OCI-LY1 (cell line): ENCODE measurements around the gene PIGV.

Experiments
- H2AFZ ChIP-seq: fragments of 200-600 bp; sonication (generic), shearing (Covaris generic); 2 replicates; pipeline ENCODE4 v1.6.0; 2014; ENCODE audit warnings: antibody characterized with exemption, mild to moderate bottlenecking, low read length
- H3F3A ChIP-seq: fragments of 200-600 bp; sonication (generic), shearing (Covaris generic); 2 replicates; pipeline ENCODE4 v1.6.0; 2014; ENCODE audit warnings: mild to moderate bottlenecking, antibody characterized with exemption, low read length, moderate library complexity; ENCODE audit not compliant: insufficient read depth
- H3K27ac ChIP-seq: fragments of 200-600 bp; sonication (generic); 2 replicates; pipeline ENCODE4 v1.5.1; 2014; ENCODE audit warnings: low read length, mixed run types, mild to moderate bottlenecking, low read depth; ENCODE audit not compliant: poor library complexity, severe bottlenecking
- H3K27me3 ChIP-seq: fragments of 200-600 bp; sonication (generic); 2 replicates; pipeline ENCODE4 v1.6.0; 2014; ENCODE audit warnings: antibody characterized with exemption, mild to moderate bottlenecking, low read length, moderate library complexity; ENCODE audit not compliant: insufficient read depth
- H3K36me3 ChIP-seq: fragments of 200-600 bp; sonication (generic); 2 replicates; pipeline ENCODE4 v1.6.1; 2014; ENCODE audit warnings: mild to moderate bottlenecking, antibody characterized with exemption, low read length, moderate library complexity, mixed read lengths; ENCODE audit not compliant: insufficient read depth
- H3K4me1 ChIP-seq: fragments of 200-600 bp; sonication (generic); 2 replicates; pipeline ENCODE4 v1.5.1; 2014; ENCODE audit warnings: mild to moderate bottlenecking, low read length, moderate library complexity; ENCODE audit not compliant: insufficient read depth, severe bottlenecking
- H3K4me2 ChIP-seq: fragments of 200-600 bp; sonication (generic), shearing (Covaris generic); 2 replicates; pipeline ENCODE4 v1.6.1; 2014; ENCODE audit warnings: low read length
- H3K4me3 ChIP-seq: fragments of 200-600 bp; sonication (generic); 2 replicates; pipeline ENCODE4 v1.5.1; 2014; ENCODE audit warnings: low read length, low read depth, mild to moderate bottlenecking, mixed read lengths; ENCODE audit not compliant: poor library complexity, severe bottlenecking
- H3K79me2 ChIP-seq: fragments of 200-600 bp; shearing (Covaris generic); 2 replicates; pipeline ENCODE4 v1.6.1; 2016; ENCODE audit warnings: mixed run types, low read length, mixed read lengths; ENCODE audit not compliant: insufficient read depth
- H3K9ac ChIP-seq: fragments of 200-600 bp; sonication (generic), shearing (Covaris generic); 2 replicates; pipeline ENCODE4 v1.6.1; 2014; ENCODE audit warnings: mild to moderate bottlenecking, low read length, mixed read lengths
- H3K9me2 ChIP-seq: fragments of 200-600 bp; sonication (generic), shearing (Covaris generic); 2 replicates; pipeline ENCODE4 v1.6.1; 2014; ENCODE audit warnings: low read depth, mild to moderate bottlenecking, low read length, mixed read lengths
- H3K9me3 ChIP-seq: fragments of 200-600 bp; shearing (Covaris generic); 2 replicates; pipeline ENCODE4 v1.6.1; 2014; ENCODE audit warnings: low read length, mixed read lengths
- H4K20me1 ChIP-seq: fragments of 200-600 bp; sonication (generic), shearing (Covaris generic); 2 replicates; pipeline ENCODE4 v1.6.0; 2016; ENCODE audit warnings: mild to moderate bottlenecking, low read length; ENCODE audit not compliant: insufficient read depth
- EZH2 ChIP-seq: fragments of 200-600 bp; sonication (generic), shearing (Covaris generic); IDR thresholded peaks from 2 replicates; pipeline ENCODE4 v1.8.0; 2017; ENCODE audit warnings: borderline replicate concordance, mixed run types, mild to moderate bottlenecking, antibody characterized with exemption, low read length, moderate library complexity, mixed read lengths
- TF ChIP-seq, protein P1 (sequence below): fragments of 200-600 bp; sonication (generic), shearing (Covaris generic); IDR thresholded peaks from 2 replicates; pipeline ENCODE4 v1.5.1; 2017; ENCODE audit warnings: mild to moderate bottlenecking, antibody characterized with exemption, low read length, moderate library complexity, mixed read lengths

The PIGV gene

DNA sequence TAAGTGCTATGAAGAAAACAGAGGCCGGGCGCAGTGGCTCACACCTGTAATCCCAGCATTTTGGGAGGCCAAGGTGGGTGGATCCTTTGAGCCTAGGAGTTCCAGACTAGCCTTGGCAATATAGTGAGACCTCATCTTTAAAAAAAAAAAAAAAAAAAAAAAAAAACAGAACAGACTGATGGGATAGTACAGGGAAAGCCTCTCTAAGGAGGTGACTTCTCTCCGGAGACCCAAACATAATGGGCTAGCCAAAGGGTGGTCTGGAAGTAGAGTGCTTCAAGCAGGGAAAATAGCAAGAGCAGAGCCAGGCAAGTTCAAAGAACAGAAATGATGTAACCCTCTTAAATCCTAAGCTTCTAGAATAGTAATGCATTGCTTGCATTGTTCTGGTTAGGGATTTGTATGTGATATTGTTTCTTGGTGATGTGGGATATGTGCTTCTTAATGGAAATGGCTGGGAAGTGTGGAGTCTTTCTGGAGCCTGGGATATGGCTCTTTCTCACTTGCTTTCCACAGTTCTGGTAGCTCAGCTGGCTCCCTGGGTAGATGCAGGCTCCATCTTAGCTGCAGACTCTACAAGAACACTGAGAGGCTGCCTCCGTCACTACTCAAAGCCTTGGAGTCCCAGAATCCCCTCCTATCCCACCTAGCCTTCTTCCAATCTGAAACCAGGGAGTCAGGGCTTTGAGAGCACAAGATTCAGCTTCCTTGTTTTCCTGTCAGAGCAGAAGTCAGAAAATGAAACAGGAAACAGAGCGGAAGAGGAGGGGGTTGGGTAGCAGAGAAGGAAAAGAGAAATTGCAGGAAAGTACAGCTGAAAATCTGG lies 1.9 kb upstream of the PIGV start:
- H3K27ac ChIP-seq = peak overlapping the region; percentile 96
- peaks cover 57% of the 10 kb centered on the region for H3K4me1 ChIP-seq
- peak overlapping the region; percentile 97 for H3K9ac ChIP-seq
- H3K9me2 ChIP-seq = no peaks in the 10 kb centered on the region
- no peaks in the 10 kb centered on the region for H3K79me2 ChIP-seq
- H3F3A ChIP-seq = peaks cover 12% of the 10 kb centered on the region
- H3K36me3 ChIP-seq = peaks cover 30% of the 10 kb centered on the region
- no peak overlapping the region for H2AFZ ChIP-seq
- H3K4me2 ChIP-seq = peak overlapping the region; percentile 82
- no peak for TF ChIP-seq EZH2
- TF ChIP-seq, protein P1, sequence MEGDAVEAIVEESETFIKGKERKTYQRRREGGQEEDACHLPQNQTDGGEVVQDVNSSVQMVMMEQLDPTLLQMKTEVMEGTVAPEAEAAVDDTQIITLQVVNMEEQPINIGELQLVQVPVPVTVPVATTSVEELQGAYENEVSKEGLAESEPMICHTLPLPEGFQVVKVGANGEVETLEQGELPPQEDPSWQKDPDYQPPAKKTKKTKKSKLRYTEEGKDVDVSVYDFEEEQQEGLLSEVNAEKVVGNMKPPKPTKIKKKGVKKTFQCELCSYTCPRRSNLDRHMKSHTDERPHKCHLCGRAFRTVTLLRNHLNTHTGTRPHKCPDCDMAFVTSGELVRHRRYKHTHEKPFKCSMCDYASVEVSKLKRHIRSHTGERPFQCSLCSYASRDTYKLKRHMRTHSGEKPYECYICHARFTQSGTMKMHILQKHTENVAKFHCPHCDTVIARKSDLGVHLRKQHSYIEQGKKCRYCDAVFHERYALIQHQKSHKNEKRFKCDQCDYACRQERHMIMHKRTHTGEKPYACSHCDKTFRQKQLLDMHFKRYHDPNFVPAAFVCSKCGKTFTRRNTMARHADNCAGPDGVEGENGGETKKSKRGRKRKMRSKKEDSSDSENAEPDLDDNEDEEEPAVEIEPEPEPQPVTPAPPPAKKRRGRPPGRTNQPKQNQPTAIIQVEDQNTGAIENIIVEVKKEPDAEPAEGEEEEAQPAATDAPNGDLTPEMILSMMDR = no peak
- H3K9me3 ChIP-seq = no peaks in the 10 kb centered on the region
- no peaks in the 10 kb centered on the region for H3K27me3 ChIP-seq
- peak overlapping the region; percentile 79 for H3K4me3 ChIP-seq
- no peaks in the 10 kb centered on the region for H4K20me1 ChIP-seq

DNA sequence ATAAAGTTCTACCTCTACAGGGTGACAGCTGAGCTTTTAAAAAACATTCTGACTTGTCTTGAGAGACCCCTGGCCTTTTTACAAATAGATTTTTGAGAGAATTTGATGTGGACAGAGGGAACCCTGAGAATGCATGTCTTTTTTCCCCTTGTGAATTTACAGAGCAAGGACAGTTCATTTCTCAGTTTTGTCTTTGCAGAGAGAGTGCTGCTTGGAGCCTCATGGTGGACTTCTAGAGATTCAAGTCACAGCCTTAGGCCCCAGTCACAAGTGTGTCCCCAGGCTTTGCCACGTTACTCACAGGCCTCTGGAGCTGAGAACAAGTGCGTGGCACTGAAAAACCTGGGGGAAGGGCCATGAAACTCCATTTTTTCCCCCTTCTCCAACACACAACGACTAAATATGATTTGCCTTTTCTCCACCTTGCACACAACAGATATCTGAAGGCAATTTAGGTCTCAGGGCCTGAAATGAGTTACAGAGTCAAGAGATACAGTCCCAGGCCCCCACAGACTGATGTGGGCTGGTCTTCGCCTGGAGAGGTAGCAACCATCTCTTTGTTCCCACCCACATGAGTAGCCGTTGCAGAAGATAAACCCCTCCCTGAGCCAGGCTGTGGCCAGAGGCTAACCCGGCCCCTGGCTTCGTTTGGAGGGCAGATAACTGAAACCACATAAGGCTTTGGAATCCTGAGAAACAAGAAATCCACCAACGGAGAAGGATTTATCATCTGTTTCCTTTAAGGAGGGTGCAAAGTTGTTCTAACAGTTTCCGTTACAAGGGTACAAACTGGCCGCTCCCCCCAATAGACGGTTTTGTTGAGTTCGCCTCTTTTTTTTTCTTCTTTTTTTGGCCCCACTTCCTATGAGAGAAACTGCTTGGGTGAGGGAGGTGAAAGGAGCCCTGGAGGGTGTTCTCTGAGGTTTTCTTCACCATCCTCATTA lies 1.0 kb upstream of the PIGV start:
- TF ChIP-seq, protein P1 = no peak
- no peak for TF ChIP-seq EZH2
- Histone ChIP-seq H4K20me1 (no peaks in the 10 kb centered on the region), H3K36me3 (peaks cover 21% of the 10 kb centered on the region)

DNA sequence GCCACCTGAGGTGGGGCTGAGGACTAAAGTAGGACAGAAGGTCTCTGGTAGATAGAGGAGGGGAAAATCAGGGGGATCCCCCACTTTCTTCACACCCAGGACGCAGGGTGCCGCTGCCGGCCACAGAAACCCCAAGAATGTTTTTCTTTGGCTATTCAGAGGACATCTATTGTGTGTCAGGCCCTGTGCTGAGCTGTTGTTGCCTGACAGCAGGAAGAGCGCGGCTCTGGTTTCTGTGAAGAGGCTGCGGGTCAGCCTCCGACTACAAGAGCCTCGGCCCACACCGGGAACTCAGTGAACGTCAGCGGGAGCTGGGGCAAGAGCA lies 407 bp upstream of the PIGV start:
- no peaks in the 10 kb centered on the region for H3K79me2 ChIP-seq
- peak overlapping the region; percentile 79 for H3K4me3 ChIP-seq
- peak overlapping the region; percentile 97 for H3K9ac ChIP-seq
- no peaks in the 10 kb centered on the region for H3K9me3 ChIP-seq
- no peaks in the 10 kb centered on the region for H3K27me3 ChIP-seq
- peak overlapping the region; percentile 96 for H3K27ac ChIP-seq
- H3K9me2 ChIP-seq = no peaks in the 10 kb centered on the region
- H3K4me2 ChIP-seq = peak overlapping the region; percentile 82
- H2AFZ ChIP-seq = no peak overlapping the region
- H3K36me3 ChIP-seq = peaks cover 14% of the 10 kb centered on the region; the same call in 1 of the 2 replicates
- no peaks in the 10 kb centered on the region for H4K20me1 ChIP-seq
- TF ChIP-seq, protein P1 = no peak
- TF ChIP-seq EZH2 = no peak
- peaks cover 7% of the 10 kb centered on the region; the same call in 1 of the 2 replicates for H3F3A ChIP-seq
- peaks cover 58% of the 10 kb centered on the region for H3K4me1 ChIP-seq

More for the DNA sequence above, 1.0 kb upstream of the PIGV start:
- Histone ChIP-seq H3K9me2 (no peaks in the 10 kb centered on the region), H3K4me2 (peak overlapping the region; percentile 82), H2AFZ (no peak overlapping the region), H3K9me3 (no peaks in the 10 kb centered on the region), H3K4me3 (peak overlapping the region; percentile 79), H3K79me2 (no peaks in the 10 kb centered on the region), H3K9ac (peak overlapping the region; percentile 97), H3K27me3 (no peaks in the 10 kb centered on the region), H3K4me1 (peaks cover 58% of the 10 kb centered on the region), H3F3A (peaks cover 10% of the 10 kb centered on the region), H3K27ac (peak overlapping the region; percentile 96)
